HG03066 (cell line): ENCODE measurements around the gene KAZALD1.

ENCODE experiments used
- ATAC-seq: cut with Tn5 transposase; IDR thresholded peaks from one replicate; pipeline ENCODE4 v1.9.1; 2021; ENCODE audit warnings: low read depth; ENCODE audit not compliant: unreplicated experiment

KAZALD1 gene

GRCh38 chr10:101065481-101066145, 3.8 kb downstream of the KAZALD1 start:
- ATAC-seq: no peak

- no peak for ATAC-seq
These were observed 4.5 kb downstream of the KAZALD1 start for GRCh38 chr10:101066146-101066895.

GRCh38 chr10:101066896-101067355, 5.1 kb downstream of the KAZALD1 start:
- no peak for ATAC-seq

- no peak for ATAC-seq
These were observed 5.7 kb downstream of the KAZALD1 start for GRCh38 chr10:101067356-101068083.

- ATAC-seq: no peak
These were observed 7.7 kb downstream of the KAZALD1 start for GRCh38 chr10:101069441-101069840.

GRCh38 chr10:101070098-101070497, 8.3 kb downstream of the KAZALD1 start:
- no peak for ATAC-seq

- no peak for ATAC-seq
These were observed 9.6 kb downstream of the KAZALD1 start for GRCh38 chr10:101071267-101071884.

- no peak for ATAC-seq
These were observed 10.2 kb downstream of the KAZALD1 start for GRCh38 chr10:101071885-101072433.

- no peak for ATAC-seq
These were observed 11.1 kb downstream of the KAZALD1 start for GRCh38 chr10:101072923-101073322.

GRCh38 chr10:101073631-101074030, 11.8 kb downstream of the KAZALD1 start:
- ATAC-seq: no peak

- no peak for ATAC-seq
These were observed 14.0 kb downstream of the KAZALD1 start for GRCh38 chr10:101075775-101076174.

GRCh38 chr10:101076630-101077029, 14.8 kb downstream of the KAZALD1 start:
- ATAC-seq: no peak

- no peak for ATAC-seq
These were observed 18.1 kb downstream of the KAZALD1 start for GRCh38 chr10:101079874-101080273.

GRCh38 chr10:101080933-101081931, 19.4 kb downstream of the KAZALD1 start:
- ATAC-seq: no peak

GRCh38 chr10:101085846-101086245, 24.1 kb downstream of the KAZALD1 start:
- ATAC-seq: no peak

GRCh38 chr10:101087376-101087775, 25.6 kb downstream of the KAZALD1 start:
- no peak for ATAC-seq

GRCh38 chr10:101087965-101088364, 26.2 kb downstream of the KAZALD1 start:
- no peak for ATAC-seq

- no peak for ATAC-seq
These were observed 27.9 kb downstream of the KAZALD1 start for GRCh38 chr10:101089520-101090299.

- no peak for ATAC-seq
These were observed 28.8 kb downstream of the KAZALD1 start for GRCh38 chr10:101090597-101090996.
